T-helper 2 cell treated with Interferon-gamma antibody and Interleukin-4, amounts not matched to agents 5 μg/mL and 100 μg/mL, for 36 hours (primary cell): Measurements from ENCODE around the gene DDC.
"Not testable (repeated sequence)": the region's sequence is repeated elsewhere in the genome, so short reads cannot be mapped to it uniquely, and the experiment has no call there.

Experiments
- DNase-seq: peaks from one replicate; pipeline ENCODE4 v3.0.0; 2021; ENCODE audit warnings: low spot score
- H3K27ac Mint-ChIP-seq: one replicate; pipeline ENCODE4 v1.8.0; 2021; ENCODE audit warnings: mild to moderate bottlenecking, mixed read lengths
- H3K27me3 Mint-ChIP-seq: one replicate; pipeline ENCODE4 v1.8.0; 2021; ENCODE audit warnings: low read depth, mixed read lengths
- H3K36me3 Mint-ChIP-seq: one replicate; pipeline ENCODE4 v1.8.0; 2021; ENCODE audit warnings: low read depth, mixed read lengths
- H3K4me1 Mint-ChIP-seq: one replicate; pipeline ENCODE4 v1.8.0; 2021; ENCODE audit warnings: low read depth, mixed read lengths
- H3K4me3 Mint-ChIP-seq: one replicate; pipeline ENCODE4 v1.8.0; 2022; ENCODE audit warnings: mild to moderate bottlenecking, moderate library complexity, mixed read lengths
- H3K9me3 Mint-ChIP-seq: one replicate; pipeline ENCODE4 v1.8.0; 2021; ENCODE audit warnings: mixed read lengths

DDC gene

GRCh38 chr7:50580057-50580456 lies 14.9 kb upstream of the DDC start:
- H3K36me3 Mint-ChIP-seq, result peaks cover 6% of the 10 kb centered on the region
- DNase-seq, result no peak
- no peak overlapping the region for H3K27ac Mint-ChIP-seq
- H3K4me3 Mint-ChIP-seq, result no peak overlapping the region
- peaks cover 15% of the 10 kb centered on the region for H3K27me3 Mint-ChIP-seq
- H3K9me3 Mint-ChIP-seq, result peaks cover 32% of the 10 kb centered on the region
- H3K4me1 Mint-ChIP-seq, result no peaks in the 10 kb centered on the region

DNA sequence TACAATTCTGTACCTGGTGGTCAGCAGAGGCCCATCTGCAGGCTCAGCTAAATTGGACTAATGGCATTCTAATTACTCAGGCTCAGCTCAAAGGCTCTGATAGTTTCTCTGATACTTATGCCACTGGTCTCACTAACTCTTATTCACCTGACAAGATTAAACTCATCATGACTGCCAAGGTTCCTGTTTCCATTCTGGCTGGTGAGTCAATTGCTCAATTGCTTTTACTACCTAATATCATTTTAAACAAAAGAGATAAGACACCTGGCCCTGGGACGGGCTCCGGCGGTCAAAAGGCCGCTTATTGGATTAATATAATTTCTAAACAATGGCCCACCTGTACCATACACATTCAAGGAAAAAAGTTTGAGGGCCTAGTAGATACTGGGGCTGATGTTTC lies 12.9 kb upstream of the DDC start:
- peaks cover 20% of the 10 kb centered on the region for H3K9me3 Mint-ChIP-seq
- DNase-seq, H3K27ac Mint-ChIP-seq, H3K4me3 Mint-ChIP-seq, H3K4me1 Mint-ChIP-seq, H3K36me3 Mint-ChIP-seq: not testable (repeated sequence)
- H3K27me3 Mint-ChIP-seq, result peaks cover 26% of the 10 kb centered on the region

DNA sequence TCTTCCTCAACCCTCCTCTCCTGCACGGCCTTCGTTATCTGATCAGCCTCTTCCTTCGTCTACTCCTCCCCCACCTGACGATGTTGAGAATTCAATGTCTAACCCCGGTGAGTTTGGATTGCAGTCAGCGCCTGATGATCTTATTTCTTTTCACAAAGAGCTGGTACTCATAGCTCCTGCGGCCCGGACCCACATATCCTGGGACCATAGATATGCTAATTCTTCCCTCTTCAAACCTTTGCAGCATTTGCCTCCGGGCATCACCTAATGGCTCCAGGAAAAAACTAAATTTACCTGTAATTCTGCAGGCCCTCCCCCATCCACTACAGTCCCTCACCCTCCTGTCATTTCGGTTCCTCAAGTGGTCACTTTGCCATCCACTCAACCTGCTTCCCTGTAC lies 12.4 kb upstream of the DDC start:
- peaks cover 15% of the 10 kb centered on the region for H3K9me3 Mint-ChIP-seq
- H3K4me1 Mint-ChIP-seq, result no peaks in the 10 kb centered on the region
- H3K27ac Mint-ChIP-seq, result no peak overlapping the region
- DNase-seq, result no peak
- H3K4me3 Mint-ChIP-seq, result no peak overlapping the region
- peaks cover 26% of the 10 kb centered on the region for H3K27me3 Mint-ChIP-seq
- H3K36me3 Mint-ChIP-seq, result peaks cover 2% of the 10 kb centered on the region

GRCh38 chr7:50576388-50576787 lies 11.2 kb upstream of the DDC start:
- H3K27me3 Mint-ChIP-seq, result peaks cover 26% of the 10 kb centered on the region
- H3K27ac Mint-ChIP-seq, H3K4me1 Mint-ChIP-seq, H3K4me3 Mint-ChIP-seq, DNase-seq, H3K36me3 Mint-ChIP-seq: not testable (repeated sequence)
- H3K9me3 Mint-ChIP-seq, result peaks cover 10% of the 10 kb centered on the region

GRCh38 chr7:50567715-50568261 lies 2.6 kb upstream of the DDC start:
- Mint-ChIP-seq H3K36me3 (no peaks in the 10 kb centered on the region), H3K27ac (no peak overlapping the region), H3K27me3 (peaks cover 9% of the 10 kb centered on the region), H3K4me1 (no peaks in the 10 kb centered on the region), H3K9me3 (no peaks in the 10 kb centered on the region), H3K4me3 (no peak overlapping the region)
- DNase-seq, result no peak

DNA sequence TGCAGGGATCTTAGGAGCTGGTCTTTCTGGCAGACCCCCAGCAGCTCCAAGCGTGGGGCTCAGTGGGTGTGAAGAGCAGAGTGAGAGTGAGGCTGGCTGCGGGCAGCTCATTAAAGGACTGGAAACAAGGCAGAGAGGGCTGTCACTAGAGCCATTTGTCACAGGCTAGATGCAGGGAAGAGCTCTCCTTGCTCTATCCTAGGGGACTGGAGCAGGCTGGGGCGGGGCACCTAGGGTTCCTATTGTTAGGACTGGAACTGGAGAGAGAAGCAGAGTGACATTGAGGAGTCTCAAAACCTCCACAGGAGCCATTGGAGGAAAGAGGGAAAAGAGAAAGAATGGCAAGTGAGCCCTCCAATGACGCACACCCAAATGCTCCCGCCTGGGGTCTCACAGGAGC lies 772 bp upstream of the DDC start:
- no peaks in the 10 kb centered on the region for H3K9me3 Mint-ChIP-seq
- no peak overlapping the region for H3K27ac Mint-ChIP-seq
- peaks cover 9% of the 10 kb centered on the region for H3K27me3 Mint-ChIP-seq
- H3K36me3 Mint-ChIP-seq, result no peaks in the 10 kb centered on the region
- DNase-seq, result no peak
- H3K4me1 Mint-ChIP-seq, result no peaks in the 10 kb centered on the region
- H3K4me3 Mint-ChIP-seq, result no peak overlapping the region

DNA sequence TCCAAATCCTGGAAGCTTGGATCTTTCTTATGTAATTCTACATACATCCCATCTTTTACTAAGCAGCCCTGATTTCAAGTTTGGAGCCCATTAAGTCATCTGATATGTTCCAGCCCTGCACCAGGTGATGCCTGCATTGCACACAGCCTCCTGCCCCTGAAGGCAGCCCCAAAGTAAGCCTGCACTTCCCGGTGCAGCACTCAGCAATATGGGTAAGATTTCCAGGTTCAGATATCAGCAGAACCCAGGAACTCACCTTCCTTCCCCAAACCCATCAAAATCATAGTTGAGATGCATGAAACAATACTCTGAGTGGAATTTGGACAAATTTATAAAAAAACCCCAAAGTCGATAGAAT lies 333 bp upstream of the DDC start:
- DNase-seq, result no peak
- no peaks in the 10 kb centered on the region for H3K36me3 Mint-ChIP-seq
- H3K4me1 Mint-ChIP-seq, result no peaks in the 10 kb centered on the region
- no peak overlapping the region for H3K27ac Mint-ChIP-seq
- H3K4me3 Mint-ChIP-seq, result no peak overlapping the region
- no peaks in the 10 kb centered on the region for H3K9me3 Mint-ChIP-seq
- H3K27me3 Mint-ChIP-seq, result peaks cover 9% of the 10 kb centered on the region

- no peak for DNase-seq
- Mint-ChIP-seq H3K9me3 (no peaks in the 10 kb centered on the region), H3K4me1 (no peaks in the 10 kb centered on the region), H3K36me3 (no peaks in the 10 kb centered on the region), H3K27ac (no peak overlapping the region), H3K27me3 (peaks cover 10% of the 10 kb centered on the region), H3K4me3 (no peak overlapping the region)
Measured at GRCh38 chr7:50564171-50564570, 1.0 kb downstream of the DDC start.

- Mint-ChIP-seq H3K4me1 (no peaks in the 10 kb centered on the region), H3K9me3 (no peaks in the 10 kb centered on the region), H3K4me3 (no peak overlapping the region), H3K36me3 (no peaks in the 10 kb centered on the region), H3K27me3 (peaks cover 17% of the 10 kb centered on the region), H3K27ac (no peak overlapping the region)
- DNase-seq, result no peak
Measured at GRCh38 chr7:50562136-50562535, 3.1 kb downstream of the DDC start.

GRCh38 chr7:50560865-50561351 lies 4.3 kb downstream of the DDC start:
- no peaks in the 10 kb centered on the region for H3K36me3 Mint-ChIP-seq
- no peak for DNase-seq
- no peaks in the 10 kb centered on the region for H3K9me3 Mint-ChIP-seq
- H3K4me3 Mint-ChIP-seq, result no peak overlapping the region
- H3K4me1 Mint-ChIP-seq, result no peaks in the 10 kb centered on the region
- peaks cover 22% of the 10 kb centered on the region for H3K27me3 Mint-ChIP-seq
- H3K27ac Mint-ChIP-seq, result no peak overlapping the region

DNA sequence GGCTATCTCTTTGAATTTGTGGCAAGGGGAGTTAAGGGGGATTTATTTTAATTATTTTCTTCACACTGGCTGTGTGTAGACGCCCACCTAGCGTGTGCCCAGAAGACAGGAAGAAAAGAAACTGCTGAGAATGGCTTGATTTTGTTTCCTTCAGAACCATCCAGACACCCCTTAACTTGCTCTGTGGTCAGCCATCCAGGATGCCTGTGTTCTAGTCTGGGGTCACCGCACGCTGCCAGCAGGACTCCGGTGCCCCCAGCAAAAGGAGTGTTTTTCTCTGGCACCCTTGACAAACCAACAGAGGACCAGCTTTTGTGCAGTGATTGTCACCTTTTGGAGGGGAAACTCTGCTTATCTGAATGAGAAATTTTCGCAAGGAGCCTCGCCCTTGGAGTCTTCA lies 5.3 kb downstream of the DDC start:
- Mint-ChIP-seq H3K27ac (no peak overlapping the region), H3K27me3 (peaks cover 17% of the 10 kb centered on the region), H3K9me3 (no peaks in the 10 kb centered on the region), H3K36me3 (no peaks in the 10 kb centered on the region), H3K4me1 (no peaks in the 10 kb centered on the region), H3K4me3 (no peak overlapping the region)
- no peak for DNase-seq

DNA sequence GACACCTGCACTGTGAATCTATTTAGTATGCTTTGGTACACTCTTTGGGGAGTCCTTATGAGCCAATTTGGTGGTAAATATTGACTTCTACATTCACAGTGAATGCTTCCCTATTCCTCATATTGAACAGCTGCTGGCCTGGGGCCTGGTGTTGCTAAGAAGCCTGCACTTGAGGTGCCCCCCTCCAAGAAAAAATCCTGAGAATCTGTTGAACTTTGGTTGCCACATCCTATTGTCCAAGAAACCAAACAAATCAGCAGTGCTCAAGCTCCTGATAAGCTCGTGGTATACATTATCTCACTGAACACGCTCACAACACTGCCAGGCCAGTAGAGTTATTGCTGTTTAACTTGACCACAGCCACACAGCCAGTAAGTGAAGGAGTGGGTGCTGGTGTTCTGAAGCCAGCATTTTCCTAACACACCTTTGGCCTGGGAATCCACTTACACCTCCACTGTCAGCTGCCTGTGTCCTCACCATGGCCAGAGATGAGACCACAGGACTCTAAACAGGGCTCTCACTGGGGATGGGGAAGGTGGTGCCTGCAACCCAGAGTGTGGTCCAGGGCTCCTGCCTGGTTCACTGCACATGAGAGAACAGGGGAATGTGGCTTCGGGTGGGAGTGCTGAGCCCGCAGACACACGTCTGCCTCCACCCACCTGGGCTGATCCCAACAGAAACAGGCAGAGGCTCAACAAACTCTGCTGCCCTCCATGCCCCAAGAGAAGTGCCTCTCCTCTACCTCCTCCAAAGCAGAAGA lies 6.7 kb downstream of the DDC start:
- H3K4me1 Mint-ChIP-seq, result no peaks in the 10 kb centered on the region
- H3K27me3 Mint-ChIP-seq, result peaks cover 13% of the 10 kb centered on the region
- no peaks in the 10 kb centered on the region for H3K36me3 Mint-ChIP-seq
- H3K9me3 Mint-ChIP-seq, result no peaks in the 10 kb centered on the region
- no peak overlapping the region for H3K27ac Mint-ChIP-seq
- no peak for DNase-seq
- H3K4me3 Mint-ChIP-seq, result no peak overlapping the region

GRCh38 chr7:50557099-50557498 lies 8.1 kb downstream of the DDC start:
- no peak overlapping the region for H3K27ac Mint-ChIP-seq
- DNase-seq, result no peak

DNA sequence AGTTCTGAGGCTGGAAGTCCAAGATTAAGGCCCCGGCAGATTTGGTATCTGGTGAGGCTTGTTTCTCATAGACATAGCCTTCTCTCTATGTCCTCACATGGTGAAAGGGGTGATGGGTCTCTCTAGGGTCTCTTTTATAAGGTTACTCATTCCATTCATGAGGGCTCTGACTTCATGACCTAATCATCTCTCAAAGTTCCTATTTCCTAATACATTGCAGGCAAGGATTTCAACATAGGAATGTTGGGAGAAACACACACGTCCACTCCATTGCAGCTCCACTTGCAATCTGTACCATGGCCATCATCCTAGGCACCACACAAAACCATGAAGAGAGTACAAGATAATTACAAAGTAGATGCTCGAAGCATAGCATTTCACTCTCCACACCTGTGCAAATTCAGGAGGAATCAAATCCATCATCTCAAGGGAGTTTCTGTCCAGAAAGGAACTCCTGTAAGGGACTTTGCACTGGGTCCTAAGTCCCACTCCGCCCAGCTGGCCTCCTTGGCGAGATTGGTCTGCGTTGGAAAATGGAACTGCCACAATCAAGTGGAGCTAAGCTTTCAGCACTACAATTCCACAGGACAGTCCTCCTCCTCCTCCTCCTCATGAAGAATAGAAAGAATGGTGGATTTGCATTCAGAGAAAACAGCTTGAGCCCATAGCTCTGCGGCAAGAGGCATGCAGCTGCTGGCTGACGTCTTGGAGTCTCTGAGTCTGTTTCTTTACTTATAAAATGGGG lies 8.8 kb downstream of the DDC start:
- H3K4me3 Mint-ChIP-seq, result no peak overlapping the region
- no peaks in the 10 kb centered on the region for H3K9me3 Mint-ChIP-seq
- peaks cover 13% of the 10 kb centered on the region for H3K27me3 Mint-ChIP-seq
- no peak for DNase-seq
- H3K4me1 Mint-ChIP-seq, result no peaks in the 10 kb centered on the region
- no peaks in the 10 kb centered on the region for H3K36me3 Mint-ChIP-seq
- no peak overlapping the region for H3K27ac Mint-ChIP-seq

More at GRCh38 chr7:50557099-50557498, 8.1 kb downstream of the DDC start:
- H3K4me1 Mint-ChIP-seq, result no peaks in the 10 kb centered on the region
- no peaks in the 10 kb centered on the region for H3K9me3 Mint-ChIP-seq
- peaks cover 13% of the 10 kb centered on the region for H3K27me3 Mint-ChIP-seq
- no peaks in the 10 kb centered on the region for H3K36me3 Mint-ChIP-seq
- H3K4me3 Mint-ChIP-seq, result no peak overlapping the region
